Stimulated activated CD8-positive, alpha-beta memory T cell treated with anti-CD3 and anti-CD28 coated beads, Interleukin-4, amount 100 ng/mL, for 1 hour (primary cell): ENCODE data around the gene CEP41.
"Not testable (repeated sequence)": the region's sequence is repeated elsewhere in the genome, so short reads cannot be mapped to it uniquely, and the experiment has no call there.

ENCODE experiments used
- DNase-seq, 2 donors: peaks; one replicate each; pipeline ENCODE4 v3.0.0-alpha.2; 2020; ENCODE audit warnings: low read depth in 2 of 2, low spot score in 1 of 2

CEP41 gene

GRCh38 chr7:130393841-130394411, 46.9 kb downstream of the CEP41 start:
- DNase-seq, result no peak

- no peak for DNase-seq
These were observed 47.7 kb downstream of the CEP41 start for GRCh38 chr7:130393101-130393561.

- DNase-seq, result no peak
These were observed 50.3 kb downstream of the CEP41 start for GRCh38 chr7:130390486-130390885.

- no peak for DNase-seq
These were observed 52.1 kb downstream of the CEP41 start for GRCh38 chr7:130388671-130389070.

- no peak for DNase-seq
These were observed 53.0 kb downstream of the CEP41 start for GRCh38 chr7:130387628-130388403.

- DNase-seq, result no peak
These were observed 53.5 kb downstream of the CEP41 start for GRCh38 chr7:130387306-130387627.

GRCh38 chr7:130386876-130387275, 53.9 kb downstream of the CEP41 start:
- DNase-seq, result no peak

- no peak for DNase-seq
These were observed 55.2 kb downstream of the CEP41 start for GRCh38 chr7:130385600-130386066.

GRCh38 chr7:130384841-130385599, 55.8 kb downstream of the CEP41 start:
- DNase-seq, result no peak

GRCh38 chr7:130384371-130384801, 56.4 kb downstream of the CEP41 start:
- no peak for DNase-seq

- no peak for DNase-seq
These were observed 57.4 kb downstream of the CEP41 start for GRCh38 chr7:130383187-130383980.

GRCh38 chr7:130381468-130382312, 59.1 kb downstream of the CEP41 start:
- DNase-seq, result no peak

- no peak for DNase-seq
These were observed 59.9 kb downstream of the CEP41 start for GRCh38 chr7:130380861-130381455.

GRCh38 chr7:130379921-130380860, 60.6 kb downstream of the CEP41 start, which contains the start of gene CPA1:
Gene CPA1, plus strand, starts transcription at chr7:130380494. Its CDS starts 27 bp downstream, at chr7:130380521.
- DNase-seq, result no peak

- no peak for DNase-seq
These were observed 61.3 kb downstream of the CEP41 start for GRCh38 chr7:130379532-130379920.

GRCh38 chr7:130379019-130379418, 61.8 kb downstream of the CEP41 start:
- DNase-seq, result no peak

GRCh38 chr7:130377178-130377577, 63.6 kb downstream of the CEP41 start:
- DNase-seq, result no peak

- not testable (repeated sequence) for DNase-seq
These were observed 64.4 kb downstream of the CEP41 start for GRCh38 chr7:130376461-130376860.

- DNase-seq, result no peak
These were observed 66.3 kb downstream of the CEP41 start for GRCh38 chr7:130374507-130374906.
